GM20000 (cell line): ENCODE data around the gene TMEM183A.

ENCODE experiments used
- DNase-seq: peaks from one replicate; pipeline ENCODE4 v3.0.0; 2012; ENCODE audit warnings: low spot score
- CTCF ChIP-seq: IDR thresholded peaks from 2 replicates; pipeline ENCODE4 v1.5.1; 2012; ENCODE audit warnings: mild to moderate bottlenecking, control low read depth; ENCODE audit errors: extremely low read depth, missing control alignments

The TMEM183A gene

GRCh38 chr1:203034422-203035110, 27.4 kb downstream of the TMEM183A start:
- DNase-seq = no peak
- TF ChIP-seq CTCF = no peak

GRCh38 chr1:203035111-203036000, 28.2 kb downstream of the TMEM183A start:
- no peak for TF ChIP-seq CTCF

DNA sequence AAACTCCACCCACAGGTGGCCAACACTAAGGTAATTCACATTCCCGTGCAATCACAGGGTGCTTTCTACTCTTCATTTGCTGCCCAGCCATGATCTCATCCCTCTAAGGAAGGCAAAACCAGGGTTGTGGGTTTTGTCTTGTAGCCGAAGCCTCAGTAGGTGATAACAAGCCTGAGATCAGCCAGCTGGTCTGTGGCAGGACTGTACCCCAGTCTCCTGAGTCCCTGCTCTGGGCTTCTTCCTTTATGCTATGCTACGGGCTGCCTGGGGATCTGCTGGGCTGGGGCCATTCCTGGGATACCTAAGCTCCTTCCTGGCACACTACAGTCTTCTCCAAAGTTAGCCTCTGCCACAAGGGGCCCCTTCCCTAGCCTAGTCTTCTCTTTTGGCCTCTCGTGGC, 29.0 kb downstream of the TMEM183A start:
- TF ChIP-seq CTCF = no peak
- DNase-seq = no peak

More at GRCh38 chr1:203035111-203036000, 28.2 kb downstream of the TMEM183A start:
- no peak for DNase-seq

DNA sequence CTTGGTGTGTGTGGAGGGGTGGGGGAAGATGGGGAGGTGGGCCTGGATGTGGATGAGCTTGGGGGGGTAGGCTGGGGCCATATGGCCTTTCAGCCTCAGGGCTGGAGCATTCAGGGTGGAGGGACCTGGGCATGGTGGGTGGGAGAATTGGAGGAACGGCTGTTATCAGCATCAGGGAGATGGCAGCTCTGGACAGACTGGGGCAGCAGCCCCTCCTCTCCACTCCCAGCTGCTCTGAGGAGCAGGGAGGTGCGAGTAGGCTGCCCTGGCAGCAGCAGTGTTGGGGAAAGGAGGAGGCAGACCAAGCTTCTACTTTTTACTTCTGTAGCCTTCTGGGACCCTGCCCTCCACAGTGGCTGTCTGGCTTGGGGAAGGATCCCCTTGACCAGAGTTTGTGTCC, 29.4 kb downstream of the TMEM183A start:
- no peak for TF ChIP-seq CTCF
- DNase-seq = no peak

- TF ChIP-seq CTCF = no peak
- DNase-seq = no peak
These were observed 30.5 kb downstream of the TMEM183A start for GRCh38 chr1:203037509-203038190.

- DNase-seq = no peak
- TF ChIP-seq CTCF = no peak
These were observed 31.1 kb downstream of the TMEM183A start for GRCh38 chr1:203038217-203038741.
